H9 (cell line): ENCODE data around the gene FAM161A. TPM values are rescaled to one million over a fixed set of nuclear protein-coding genes. Genes with fewer than 3 reads are reported as not detected.

ENCODE experiments used
- DNase-seq: peaks from one replicate; pipeline ENCODE4 v3.0.0-alpha.2; 2017
- H2AFZ ChIP-seq: one replicate; pipeline ENCODE4 v1.6.1; 2013; ENCODE audit warnings: mild to moderate bottlenecking, low read length, control low read depth, moderate library complexity
- H2AK5ac ChIP-seq: 2 replicates; pipeline ENCODE4 v1.6.1; 2013; ENCODE audit warnings: low read length, control low read depth, mixed read lengths; ENCODE audit not compliant: insufficient read length
- H2BK120ac ChIP-seq: one replicate; pipeline ENCODE4 v1.6.1; 2013; ENCODE audit warnings: low read depth, mild to moderate bottlenecking, low read length, control low read depth, inconsistent platforms; ENCODE audit not compliant: poor library complexity, severe bottlenecking
- H2BK12ac ChIP-seq: 2 replicates; pipeline ENCODE4 v1.6.1; 2013; ENCODE audit warnings: low read length, control low read depth, mixed read lengths, low read depth; ENCODE audit not compliant: insufficient read length
- H2BK15ac ChIP-seq: 2 replicates; pipeline ENCODE4 v1.6.1; 2013; ENCODE audit warnings: low read depth, low read length, control low read depth
- H2BK20ac ChIP-seq: one replicate; pipeline ENCODE4 v1.6.1; 2013; ENCODE audit warnings: low read depth, mild to moderate bottlenecking, low read length, control low read depth, inconsistent platforms; ENCODE audit not compliant: poor library complexity, severe bottlenecking
- H2BK5ac ChIP-seq: 2 replicates; pipeline ENCODE4 v1.6.1; 2013; ENCODE audit warnings: low read length, control low read depth, mixed read lengths; ENCODE audit not compliant: insufficient read length
- H3K14ac ChIP-seq: 2 replicates; pipeline ENCODE4 v1.6.1; 2013; ENCODE audit warnings: low read length, control low read depth; ENCODE audit not compliant: insufficient read depth
- H3K18ac ChIP-seq: 2 replicates; pipeline ENCODE4 v1.6.1; 2013; ENCODE audit warnings: low read depth, mild to moderate bottlenecking, mixed read lengths, low read length, control low read depth; ENCODE audit not compliant: insufficient read length
- H3K23ac ChIP-seq: 2 replicates; pipeline ENCODE4 v1.6.1; 2013; ENCODE audit warnings: low read length, control low read depth, mixed read lengths, low read depth; ENCODE audit not compliant: insufficient read length
- H3K23me2 ChIP-seq: 2 replicates; pipeline ENCODE4 v1.6.1; 2013; ENCODE audit warnings: low read depth, mild to moderate bottlenecking, mixed read lengths, low read length, control low read depth; ENCODE audit not compliant: insufficient read length, poor library complexity, severe bottlenecking
- H3K27ac ChIP-seq: 2 replicates; pipeline ENCODE4 v1.5.1; 2013; ENCODE audit warnings: low read length, control low read depth, mixed read lengths, low read depth; ENCODE audit not compliant: insufficient read length
- H3K27me3 ChIP-seq: 2 replicates; pipeline ENCODE4 v1.6.1; 2013; ENCODE audit warnings: low read length, control low read depth, inconsistent platforms; ENCODE audit not compliant: insufficient read depth
- H3K4ac ChIP-seq: 2 replicates; pipeline ENCODE4 v1.6.1; 2013; ENCODE audit warnings: low read depth, mild to moderate bottlenecking, control low read depth, inconsistent platforms, low read length, moderate library complexity
- H3K4me1 ChIP-seq: 2 replicates; pipeline ENCODE4 v1.6.1; 2013; ENCODE audit warnings: low read length, control low read depth, inconsistent platforms; ENCODE audit not compliant: insufficient read depth
- H3K4me2 ChIP-seq: 2 replicates; pipeline ENCODE4 v1.6.1; 2013; ENCODE audit warnings: low read length, control low read depth, mixed read lengths; ENCODE audit not compliant: insufficient read length, insufficient read depth
- H3K56ac ChIP-seq: 2 replicates; pipeline ENCODE4 v1.6.1; 2013; ENCODE audit warnings: low read depth, mild to moderate bottlenecking, mixed read lengths, low read length, control low read depth; ENCODE audit not compliant: insufficient read length
- H3K79me1 ChIP-seq: 2 replicates; pipeline ENCODE4 v1.6.1; 2013; ENCODE audit warnings: low read depth, mild to moderate bottlenecking, moderate library complexity, low read length, control low read depth, inconsistent platforms; ENCODE audit not compliant: insufficient read depth, poor library complexity, severe bottlenecking
- H3K79me2 ChIP-seq: 2 replicates; pipeline ENCODE4 v1.6.1; 2013; ENCODE audit warnings: low read length, control low read depth, inconsistent platforms; ENCODE audit not compliant: insufficient read depth
- H3K9ac ChIP-seq: 2 replicates; pipeline ENCODE4 v1.6.1; 2013; ENCODE audit warnings: low read length, control low read depth, mixed read lengths; ENCODE audit not compliant: insufficient read length; ENCODE audit errors: extremely low read depth
- H3K9me3 ChIP-seq: one replicate; pipeline ENCODE4 v1.6.1; 2013; ENCODE audit warnings: low read depth, low read length, inconsistent platforms; ENCODE audit not compliant: control insufficient read depth
- H3T11ph ChIP-seq: one replicate; pipeline ENCODE4 v1.6.1; 2013; ENCODE audit warnings: mild to moderate bottlenecking, low read length, control low read depth, inconsistent platforms
- H4K20me1 ChIP-seq: one replicate; pipeline ENCODE4 v1.6.1; 2013; ENCODE audit not compliant: control insufficient read depth, insufficient read length, insufficient read depth
- H4K5ac ChIP-seq: 2 replicates; pipeline ENCODE4 v1.6.1; 2013; ENCODE audit warnings: low read depth, mild to moderate bottlenecking, mixed read lengths, low read length, control low read depth; ENCODE audit not compliant: insufficient read length
- H4K8ac ChIP-seq: replicated peaks from 2 replicates; pipeline ENCODE4 v1.6.1; 2013; ENCODE audit warnings: low read length, control low read depth, mixed read lengths, low read depth; ENCODE audit not compliant: insufficient read length
- H4K91ac ChIP-seq: 2 replicates; pipeline ENCODE4 v1.6.1; 2013; ENCODE audit warnings: low read depth, mild to moderate bottlenecking, moderate library complexity, mixed read lengths, low read length, control low read depth; ENCODE audit not compliant: insufficient read length
- H3K27ac Mint-ChIP-seq, 3 experiments: 2 replicates in 2 of 3; 3 replicates in 1 of 3; pipeline ENCODE4 v1.8.0; 2020 to 2021; ENCODE audit warnings: mixed read lengths in 3 of 3, mild to moderate bottlenecking in 1 of 3, moderate library complexity in 1 of 3
- H3K27me3 Mint-ChIP-seq: 2 replicates; pipeline ENCODE4 v1.8.0; 2021; ENCODE audit warnings: low read depth, mild to moderate bottlenecking, moderate library complexity, mixed read lengths
- H3K36me3 Mint-ChIP-seq, 3 experiments: 2 replicates in 2 of 3; 3 replicates in 1 of 3; pipeline ENCODE4 v1.8.0; 2020 to 2021; ENCODE audit warnings: low read depth in 3 of 3, mixed read lengths in 3 of 3; ENCODE audit not compliant: insufficient read depth in 1 of 3
- H3K4me1 Mint-ChIP-seq, 2 experiments: 2 replicates each; pipeline ENCODE4 v1.8.0; 2020; ENCODE audit warnings: mixed read lengths in 2 of 2
- H3K4me3 Mint-ChIP-seq, 2 experiments: 2 replicates in 1 of 2; 3 replicates in 1 of 2; pipeline ENCODE4 v1.8.0; 2020 to 2021; ENCODE audit warnings: mild to moderate bottlenecking in 2 of 2, mixed read lengths in 2 of 2, moderate library complexity in 1 of 2
- H3K9me3 Mint-ChIP-seq, 2 experiments: 2 replicates in 1 of 2; 3 replicates in 1 of 2; pipeline ENCODE4 v1.8.0; 2020; ENCODE audit warnings: mild to moderate bottlenecking in 2 of 2, mixed read lengths in 2 of 2, moderate library complexity in 1 of 2
- WGBS: extraction: QIAGEN DNeasy Blood & Tissue Kit; methylation state at CpG from one replicate; pipeline ENCODE4 v1.1.7; 2013; ENCODE audit warnings: missing lambda C conversion rate, low lambda C conversion rate, mixed read lengths; ENCODE audit not compliant: insufficient read length; ENCODE audit errors: extremely low coverage; 5-methylcytosine and 5-hydroxymethylcytosine counted together
- total RNA-seq: library from RNA; stranded (reverse); gene quantifications from 2 replicates; pipeline ENCODE4 v1.2.1, GENCODE V29; 2021
- TF ChIP-seq, protein P1 (sequence below): fragments of 200-600 bp; sonication (generic); conservative IDR thresholded peaks from 3 replicates; pipeline ENCODE4 v1.8.0; 2021; ENCODE audit warnings: antibody characterized with exemption, mild to moderate bottlenecking

The FAM161A gene
- total RNA-seq, 1 experiment from 2014 or later, result 15.8 TPM

DNA sequence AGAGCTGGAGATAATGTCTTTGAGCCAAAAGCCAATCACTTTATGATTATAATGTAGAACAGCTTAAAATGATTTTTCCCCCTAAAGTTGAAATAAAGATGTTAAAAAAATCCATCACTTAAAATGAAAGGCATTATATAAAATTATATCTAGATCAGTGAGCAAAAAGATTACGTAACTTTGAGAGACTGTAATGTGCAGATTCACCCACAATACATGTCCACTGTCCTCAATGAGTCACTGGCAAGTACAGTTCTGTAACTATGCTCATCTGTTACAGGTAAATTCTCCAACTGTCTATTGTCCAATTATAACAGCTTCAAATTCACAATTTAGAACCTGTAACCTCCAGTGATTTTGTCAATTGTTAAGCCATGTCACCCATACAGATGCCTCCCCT lies 19.0 kb downstream of the FAM161A start:
- Mint-ChIP-seq H3K27ac (no peak overlapping the region), H3K4me3 (no peak overlapping the region)

More for the DNA sequence above, 19.0 kb downstream of the FAM161A start:
- no peak overlapping the region for H2BK12ac ChIP-seq
- H3K27ac ChIP-seq, result no peak overlapping the region
- no peak overlapping the region for H3K4me2 ChIP-seq
- H3K27me3 ChIP-seq, result no peaks in the 10 kb centered on the region
- no CpG with 5 or more reads among the region's 1 CpG for WGBS
- H3K9ac ChIP-seq, result no peak overlapping the region
- TF ChIP-seq, protein P1, sequence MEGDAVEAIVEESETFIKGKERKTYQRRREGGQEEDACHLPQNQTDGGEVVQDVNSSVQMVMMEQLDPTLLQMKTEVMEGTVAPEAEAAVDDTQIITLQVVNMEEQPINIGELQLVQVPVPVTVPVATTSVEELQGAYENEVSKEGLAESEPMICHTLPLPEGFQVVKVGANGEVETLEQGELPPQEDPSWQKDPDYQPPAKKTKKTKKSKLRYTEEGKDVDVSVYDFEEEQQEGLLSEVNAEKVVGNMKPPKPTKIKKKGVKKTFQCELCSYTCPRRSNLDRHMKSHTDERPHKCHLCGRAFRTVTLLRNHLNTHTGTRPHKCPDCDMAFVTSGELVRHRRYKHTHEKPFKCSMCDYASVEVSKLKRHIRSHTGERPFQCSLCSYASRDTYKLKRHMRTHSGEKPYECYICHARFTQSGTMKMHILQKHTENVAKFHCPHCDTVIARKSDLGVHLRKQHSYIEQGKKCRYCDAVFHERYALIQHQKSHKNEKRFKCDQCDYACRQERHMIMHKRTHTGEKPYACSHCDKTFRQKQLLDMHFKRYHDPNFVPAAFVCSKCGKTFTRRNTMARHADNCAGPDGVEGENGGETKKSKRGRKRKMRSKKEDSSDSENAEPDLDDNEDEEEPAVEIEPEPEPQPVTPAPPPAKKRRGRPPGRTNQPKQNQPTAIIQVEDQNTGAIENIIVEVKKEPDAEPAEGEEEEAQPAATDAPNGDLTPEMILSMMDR, result no peak
- H2BK15ac ChIP-seq, result no peak overlapping the region
- no peak overlapping the region for H3K18ac ChIP-seq
- H4K5ac ChIP-seq, result no peak overlapping the region
- H3K23me2 ChIP-seq, result no peaks in the 10 kb centered on the region
- H3K9me3 Mint-ChIP-seq, result peaks cover 0 to 4% of the 10 kb centered on the region in 2 experiments; a peak in 1 of 5 replicates
- H2BK20ac ChIP-seq, result no peak overlapping the region
- H3K4me1 ChIP-seq, result no peaks in the 10 kb centered on the region
- no peak overlapping the region for H3K14ac ChIP-seq
- no peak overlapping the region for H2AFZ ChIP-seq
- H3T11ph ChIP-seq, result no peak overlapping the region
- H3K27me3 Mint-ChIP-seq, result no peaks in the 10 kb centered on the region
- no peaks in the 10 kb centered on the region for H3K9me3 ChIP-seq
- H3K79me2 ChIP-seq, result no peaks in the 10 kb centered on the region
- DNase-seq, result no peak
- no peak overlapping the region for H3K23ac ChIP-seq
- H2BK5ac ChIP-seq, result no peak overlapping the region
- no peak overlapping the region for H3K4ac ChIP-seq
- H4K91ac ChIP-seq, result no peak overlapping the region
- H4K8ac ChIP-seq, result no peak overlapping the region
- no peaks in the 10 kb centered on the region for H4K20me1 ChIP-seq
- H3K56ac ChIP-seq, result no peak overlapping the region
- H2AK5ac ChIP-seq, result no peak overlapping the region
- peaks cover 2% of the 10 kb centered on the region in 2 experiments; a peak in 1 of 4 replicates for H3K4me1 Mint-ChIP-seq
- H2BK120ac ChIP-seq, result no peak overlapping the region
- peaks cover 6 to 43% (median 41%) of the 10 kb centered on the region in 3 experiments; a peak in 6 of 7 replicates for H3K36me3 Mint-ChIP-seq
- no peaks in the 10 kb centered on the region for H3K79me1 ChIP-seq
